Posterior vena cava (tissue), 2 donors: ENCODE data around the gene KLF11. TPM values are rescaled to one million over a fixed set of nuclear protein-coding genes. Genes with fewer than 3 reads are reported as not detected.

ENCODE experiments used
- DNase-seq: peaks from one replicate; pipeline ENCODE4 v3.0.0-alpha.2; 2020; ENCODE audit warnings: low spot score
- intact Hi-C, 2 donors: fragments of 100-400 bp; cut with DNase I; formaldehyde crosslinking; loops; one replicate each; pipeline versions ENCODE4 v1.14.1 to v1.14.2; 2022 to 2023
- long read RNA-seq, 2 donors: library from polyadenylated mRNA; unstranded; transcript quantifications; one replicate each; pipeline ENCODE4 v2.0.0, GENCODE V29; 2020 to 2021
- total RNA-seq, 2 donors: library from RNA; stranded (reverse); fragmentation: NEBNext Ultra II Directional; extraction: Animal tissue kit (Norgen Biotek cat#: 25700); gene quantifications; one replicate each; pipeline ENCODE4 v1.2.1, GENCODE V29; 2021
- donor health status: DM: yes; HTN: yes; CAD: no.
- donor health status: DM: yes; HTN: yes; CAD: no.

KLF11 gene
- total RNA-seq = 10 to 100 TPM; 25.0 to 55.4 TPM
- long read RNA-seq, donor 1, full-length matches to known transcripts = 3 of 14 reads
- long read RNA-seq, donor 1, partial matches to known transcripts = 8 of 14 reads
- long read RNA-seq, donor 1, other reads (novel, unspliced or antisense) = 3 of 14 reads
- long read RNA-seq, donor 2, full-length matches to known transcripts = 2 of 16 reads
- long read RNA-seq, donor 2, partial matches to known transcripts = 14 of 16 reads
- long read RNA-seq, donor 2, other reads (novel, unspliced or antisense) = 0 of 16 reads

GRCh38 chr2:10043256-10043905 lies at the start of gene KLF11:
Gene KLF11, plus strand, starts transcription at chr2:10043550. Its CDS starts 167 bp downstream, at chr2:10043717.
- DNase-seq = peak; percentile 98
- intact Hi-C loops = no loop called here

GRCh38 chr2:9994462-9994861 lies 48.9 kb upstream of the KLF11 start:
- DNase-seq = no peak
- intact Hi-C loops = no loop called here

- intact Hi-C loops = no loop called here
- DNase-seq = no peak
Observed at GRCh38 chr2:9995059-9995458, 48.3 kb upstream of the KLF11 start.

DNA sequence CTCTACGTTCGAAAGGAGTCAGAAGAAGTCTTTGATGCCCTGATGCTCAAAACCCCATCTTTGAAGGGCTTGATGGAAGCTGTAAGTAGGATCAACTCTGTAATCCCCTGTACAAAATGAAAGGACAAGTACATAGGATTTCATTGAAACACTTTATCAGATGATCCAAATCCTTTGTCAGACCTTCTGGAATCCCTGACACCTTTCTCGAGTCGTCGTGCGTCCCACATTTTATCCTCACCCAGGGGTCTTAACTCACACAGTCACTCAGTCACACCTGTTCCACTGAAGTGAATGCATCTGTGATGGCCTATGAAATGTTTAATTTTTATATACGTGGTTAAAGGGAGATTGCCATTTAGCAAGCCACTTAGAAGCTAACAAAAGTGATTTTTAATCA lies 47.0 kb upstream of the KLF11 start:
- intact Hi-C loops = no loop called here
- DNase-seq = no peak

- intact Hi-C loops = no loop called here
Observed at GRCh38 chr2:9997936-9998335, 45.4 kb upstream of the KLF11 start.

DNA sequence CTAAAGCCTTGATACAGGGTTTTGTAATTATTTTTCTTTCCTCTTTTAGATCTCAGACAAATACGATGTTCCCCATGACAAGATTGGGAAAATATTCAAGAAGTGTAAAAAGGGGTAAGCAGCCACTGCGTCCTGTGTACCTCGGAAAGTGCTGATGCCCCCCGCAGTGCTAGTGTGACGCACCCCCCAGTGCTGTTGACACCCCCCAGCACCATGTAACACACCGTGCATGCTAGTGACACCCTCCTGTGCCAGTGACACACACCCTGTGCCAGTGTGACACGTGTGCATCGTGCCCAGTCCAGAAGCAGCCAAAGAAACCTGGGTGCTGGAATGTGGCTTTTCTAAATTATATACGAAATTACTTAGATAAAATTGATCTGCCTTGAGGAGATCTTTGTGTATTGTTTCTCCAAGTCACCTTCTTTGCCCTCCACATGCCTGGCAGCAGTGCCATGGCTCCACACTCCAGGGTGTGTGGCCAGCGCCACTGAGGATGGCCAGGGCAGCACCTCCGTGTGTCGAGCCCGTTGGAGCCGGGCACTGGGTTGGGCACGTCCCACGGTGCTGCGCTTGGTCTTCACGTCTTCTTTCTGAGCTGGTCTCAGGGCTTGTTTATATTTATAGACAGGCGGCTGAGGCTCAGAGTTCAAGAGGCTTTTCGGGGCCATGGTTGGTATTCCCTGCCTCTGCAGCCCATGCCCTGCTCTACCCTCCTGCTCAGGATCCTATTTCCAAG lies 44.3 kb upstream of the KLF11 start:
- intact Hi-C loops = no loop called here
- peak; percentile 70 for DNase-seq

More at GRCh38 chr2:9997936-9998335, 45.4 kb upstream of the KLF11 start:
- no peak for DNase-seq

DNA sequence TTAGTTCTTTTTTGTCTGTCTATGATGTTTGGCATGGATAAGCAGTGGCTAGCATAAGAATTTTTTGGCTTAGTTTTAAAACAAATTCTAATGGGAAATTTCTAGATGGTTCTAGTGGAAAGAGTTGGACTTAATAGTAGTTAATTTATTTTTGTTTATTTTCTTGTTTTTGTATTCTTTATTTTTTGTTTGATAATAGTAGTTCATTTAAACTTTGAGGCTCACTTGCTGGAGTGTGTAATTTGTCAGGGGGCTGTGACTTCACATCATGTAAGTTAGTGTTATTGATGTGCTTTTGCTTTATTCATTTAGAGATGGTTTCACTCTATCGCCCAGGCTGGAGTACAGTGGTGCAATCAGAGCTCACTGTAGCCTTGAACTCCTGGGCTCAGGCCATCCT lies 43.7 kb upstream of the KLF11 start:
- intact Hi-C loops = no loop called here
- no peak for DNase-seq

GRCh38 chr2:10000541-10000940 lies 42.8 kb upstream of the KLF11 start:
- DNase-seq = peak; percentile 46
- intact Hi-C loops = no loop called here

GRCh38 chr2:10001586-10001985 lies 41.8 kb upstream of the KLF11 start:
- intact Hi-C loops = no loop called here

DNA sequence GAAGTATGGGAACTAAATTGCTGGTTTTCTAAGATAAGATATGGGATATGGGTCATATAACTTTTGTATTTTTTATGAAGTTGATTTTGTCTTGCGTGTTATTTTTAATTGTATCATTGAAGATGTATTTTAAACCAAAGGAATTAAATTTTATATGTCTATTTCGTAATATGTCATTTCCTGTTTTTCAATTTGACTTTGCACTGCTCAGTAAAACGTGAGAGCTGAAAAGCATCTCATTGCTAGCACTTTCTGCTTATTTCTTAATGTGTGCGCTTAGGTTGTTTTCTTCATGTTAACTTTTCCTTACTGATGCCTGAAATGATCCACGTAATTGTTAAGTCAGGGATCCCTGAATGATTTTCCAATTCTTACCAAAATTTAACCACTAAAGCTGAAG lies 41.2 kb upstream of the KLF11 start:
- intact Hi-C loops = no loop called here

More at GRCh38 chr2:10001586-10001985, 41.8 kb upstream of the KLF11 start:
- no peak for DNase-seq

DNA sequence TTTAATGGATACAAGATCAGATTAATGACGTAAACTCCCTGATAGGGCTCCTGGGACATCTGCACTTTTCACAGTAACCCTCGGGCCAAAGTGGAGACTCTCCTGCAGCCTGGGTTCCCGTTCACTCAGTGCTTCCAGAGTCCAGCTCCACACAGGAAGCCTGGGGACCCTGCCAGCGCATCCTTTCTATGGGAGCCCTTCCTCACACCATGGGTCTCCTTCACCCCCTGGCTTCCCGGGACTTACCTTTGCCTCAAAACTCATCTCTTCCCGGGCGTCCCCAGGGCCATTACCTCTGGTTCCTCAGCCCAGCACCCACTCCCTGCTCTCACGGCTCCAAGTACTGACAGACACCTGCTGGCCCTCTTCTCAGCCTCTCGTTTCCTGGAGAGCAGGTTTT lies 40.7 kb upstream of the KLF11 start:
- intact Hi-C loops = no loop called here
- DNase-seq = peak; percentile 65

More for the DNA sequence above, 41.2 kb upstream of the KLF11 start:
- no peak for DNase-seq

DNA sequence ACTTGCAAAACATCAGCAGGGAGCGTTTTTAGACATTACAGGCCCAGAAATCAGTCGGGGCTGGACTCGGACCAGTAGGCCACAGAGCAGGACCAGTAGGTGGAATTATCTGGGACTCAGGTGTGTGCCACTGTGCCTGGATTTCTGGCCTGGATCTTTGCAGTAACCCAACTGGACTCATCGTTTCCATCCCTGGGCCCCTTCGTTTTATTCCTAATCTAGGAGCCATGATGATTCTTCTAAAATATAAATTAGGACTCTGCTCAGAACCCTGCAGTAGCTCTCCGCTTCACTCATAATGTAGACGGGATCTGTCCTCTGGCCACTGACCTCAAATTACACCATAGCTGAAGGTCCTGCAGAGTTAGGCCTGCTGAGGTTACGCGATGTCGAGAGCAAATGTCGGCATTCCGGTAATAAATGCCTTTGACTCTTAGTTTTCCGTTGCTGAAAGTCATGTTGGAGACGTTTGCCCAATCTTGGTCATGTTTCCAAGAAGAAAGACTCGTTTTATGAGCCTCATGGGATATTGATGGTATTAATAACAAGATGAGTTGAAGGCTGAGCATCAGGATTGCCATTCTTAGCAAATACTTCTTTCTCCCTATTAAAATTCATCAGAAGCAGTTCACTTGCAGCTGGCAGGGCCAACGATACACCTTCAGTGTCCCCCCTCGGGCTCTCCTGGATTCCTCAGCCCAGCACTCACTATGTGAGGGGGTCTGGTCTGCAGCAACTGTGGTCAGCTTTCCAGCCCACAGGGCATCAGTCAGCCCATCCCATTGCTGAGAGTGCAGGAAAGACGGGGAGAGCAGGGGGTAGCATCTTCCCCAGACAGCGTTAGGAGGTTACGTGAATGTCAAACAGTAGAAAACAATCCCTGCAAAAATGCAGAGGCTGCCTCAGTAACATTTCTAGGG lies 39.9 kb upstream of the KLF11 start:
- peak; percentile 68 for DNase-seq
- intact Hi-C loops = no loop called here

DNA sequence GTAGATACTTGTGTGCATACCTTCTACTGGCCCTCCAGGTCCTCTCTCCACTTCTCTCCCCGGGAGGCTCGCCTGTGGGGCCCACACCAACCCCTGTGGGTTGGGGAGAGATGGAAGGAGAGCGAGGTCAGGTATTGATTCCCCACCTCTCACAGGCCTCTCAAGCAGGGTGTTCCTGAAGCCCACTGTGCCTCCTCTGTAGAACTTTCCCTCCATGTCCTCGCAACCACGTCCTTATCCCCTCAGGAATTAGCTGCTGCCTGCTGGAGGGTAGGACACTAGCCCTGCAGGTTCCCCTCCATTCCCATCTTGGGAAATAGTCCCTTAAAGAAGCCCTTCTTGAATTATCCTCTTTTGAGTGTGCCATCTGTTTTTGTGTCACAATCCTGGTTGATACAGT lies 38.9 kb upstream of the KLF11 start:
- intact Hi-C loops = no loop called here

GRCh38 chr2:10004836-10005235 lies 38.5 kb upstream of the KLF11 start:
- intact Hi-C loops = no loop called here
- no peak for DNase-seq

More for the DNA sequence above, 38.9 kb upstream of the KLF11 start:
- DNase-seq = peak; percentile 52

- intact Hi-C loops = no loop called here
- DNase-seq = peak; percentile 22
Observed at GRCh38 chr2:10005461-10006235, 37.7 kb upstream of the KLF11 start.

- DNase-seq = peak; percentile 77
- intact Hi-C loops = no loop called here
Observed at GRCh38 chr2:10006236-10007161, 36.9 kb upstream of the KLF11 start.

DNA sequence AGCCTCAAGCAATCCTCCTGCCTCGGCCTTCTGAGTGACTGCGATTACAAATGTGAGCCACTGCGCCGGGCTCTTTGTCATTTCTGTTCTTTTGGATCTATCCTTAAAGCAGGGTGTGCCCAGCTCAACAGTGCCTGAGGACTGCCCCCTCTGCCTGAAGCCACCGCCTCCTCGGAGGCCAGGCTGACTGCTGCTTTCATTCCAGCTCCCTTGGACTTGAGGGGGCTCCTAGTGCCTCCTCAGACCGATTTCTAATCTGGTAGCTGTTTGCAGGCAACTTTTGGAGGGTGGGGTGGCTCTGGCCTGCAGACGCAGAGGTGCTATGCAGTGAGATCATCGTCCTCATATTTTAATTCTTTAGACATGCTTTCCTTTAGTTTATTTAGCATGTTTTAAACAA lies 35.9 kb upstream of the KLF11 start:
- intact Hi-C loops = no loop called here
- peak; percentile 75 for DNase-seq
